Measurements from ENCODE around the gene RAB18.

Gene RAB18

GRCh38 chr10:27506280-27506679 is 2.2 kb downstream of the RAB18 start:
- TF ChIP-seq, protein P1, sequence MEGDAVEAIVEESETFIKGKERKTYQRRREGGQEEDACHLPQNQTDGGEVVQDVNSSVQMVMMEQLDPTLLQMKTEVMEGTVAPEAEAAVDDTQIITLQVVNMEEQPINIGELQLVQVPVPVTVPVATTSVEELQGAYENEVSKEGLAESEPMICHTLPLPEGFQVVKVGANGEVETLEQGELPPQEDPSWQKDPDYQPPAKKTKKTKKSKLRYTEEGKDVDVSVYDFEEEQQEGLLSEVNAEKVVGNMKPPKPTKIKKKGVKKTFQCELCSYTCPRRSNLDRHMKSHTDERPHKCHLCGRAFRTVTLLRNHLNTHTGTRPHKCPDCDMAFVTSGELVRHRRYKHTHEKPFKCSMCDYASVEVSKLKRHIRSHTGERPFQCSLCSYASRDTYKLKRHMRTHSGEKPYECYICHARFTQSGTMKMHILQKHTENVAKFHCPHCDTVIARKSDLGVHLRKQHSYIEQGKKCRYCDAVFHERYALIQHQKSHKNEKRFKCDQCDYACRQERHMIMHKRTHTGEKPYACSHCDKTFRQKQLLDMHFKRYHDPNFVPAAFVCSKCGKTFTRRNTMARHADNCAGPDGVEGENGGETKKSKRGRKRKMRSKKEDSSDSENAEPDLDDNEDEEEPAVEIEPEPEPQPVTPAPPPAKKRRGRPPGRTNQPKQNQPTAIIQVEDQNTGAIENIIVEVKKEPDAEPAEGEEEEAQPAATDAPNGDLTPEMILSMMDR (IDR thresholded peaks at IDR 0.05; ENCODE audit: low read depth, low read length, poor library complexity, severe bottlenecking): no peak
- no peak for TF ChIP-seq EZH2phosphoT487 (IDR thresholded peaks at IDR 0.05; ENCODE audit: borderline replicate concordance, low read length)
- Histone ChIP-seq H3K9me3 (ENCODE audit: control insufficient read depth, insufficient read depth, low read length) (peaks cover 2% of the 10 kb centered on the region; the same call in 1 of the 2 replicates), H3K27ac (ENCODE audit: low read depth, low read length) (no peak overlapping the region), H3K9me2 (replicated peaks; ENCODE audit: control insufficient read depth, low read length) (no peaks in the 10 kb centered on the region), H3K4me1 (ENCODE audit: control insufficient read depth, low read length) (peaks cover 12% of the 10 kb centered on the region), H3K36me3 (ENCODE audit: control insufficient read depth, low read length) (peaks cover 30% of the 10 kb centered on the region), H3K27me3 (ENCODE audit: control insufficient read depth, low read length) (no peaks in the 10 kb centered on the region), H4K20me1 (ENCODE audit: control insufficient read depth, insufficient read depth, low read depth, low read length) (peaks cover 3% of the 10 kb centered on the region; the same call in 1 of the 2 replicates), H3K4me3 (ENCODE audit: low read length) (no peak overlapping the region), H3K4me2 (ENCODE audit: low read length) (peak overlapping the region; percentile 44; the same call in 1 of the 2 replicates), H3F3A (ENCODE audit: control insufficient read depth, insufficient read depth) (no peaks in the 10 kb centered on the region), H3K79me2 (ENCODE audit: control insufficient read depth, low read length) (peaks cover 63% of the 10 kb centered on the region)

DNA sequence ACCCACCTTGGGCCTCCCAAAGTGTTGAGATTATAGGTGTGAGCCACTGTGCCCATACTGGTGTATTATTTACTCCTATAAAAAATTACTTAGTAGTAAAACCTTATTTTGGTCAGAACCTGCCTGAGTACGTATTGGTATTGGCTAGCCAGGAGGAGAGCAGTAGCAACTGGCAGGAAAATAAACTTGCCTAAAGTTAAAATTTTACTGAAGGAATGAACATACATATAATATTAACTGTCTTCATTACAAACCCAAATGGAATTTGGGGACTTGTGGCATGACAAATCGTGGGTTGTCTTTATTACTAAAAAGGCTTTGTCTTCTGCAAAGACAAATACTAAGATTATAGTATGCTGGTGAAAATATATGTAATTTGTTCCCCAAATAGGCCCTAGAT is 8.4 kb downstream of the RAB18 start:
- peaks cover 75% of the 10 kb centered on the region for H3K79me2 ChIP-seq (ENCODE audit: control insufficient read depth, low read length)
- peaks cover 3% of the 10 kb centered on the region for H4K20me1 ChIP-seq (ENCODE audit: control insufficient read depth, insufficient read depth, low read depth, low read length)
- H3K9me2 ChIP-seq (replicated peaks; ENCODE audit: control insufficient read depth, low read length): no peaks in the 10 kb centered on the region
- no peak for TF ChIP-seq EZH2phosphoT487 (IDR thresholded peaks at IDR 0.05; ENCODE audit: borderline replicate concordance, low read length)
- TF ChIP-seq, protein P1 (IDR thresholded peaks at IDR 0.05; ENCODE audit: low read depth, low read length, poor library complexity, severe bottlenecking): no peak
- peaks cover 50% of the 10 kb centered on the region for H3K36me3 ChIP-seq (ENCODE audit: control insufficient read depth, low read length)
- H3K27me3 ChIP-seq (ENCODE audit: control insufficient read depth, low read length): no peaks in the 10 kb centered on the region
- no peak overlapping the region for H3K4me3 ChIP-seq (ENCODE audit: low read length)
- H3K9me3 ChIP-seq (ENCODE audit: control insufficient read depth, insufficient read depth, low read length): no peaks in the 10 kb centered on the region
- H3K4me2 ChIP-seq (ENCODE audit: low read length): no peak overlapping the region
- no peaks in the 10 kb centered on the region for H3K4me1 ChIP-seq (ENCODE audit: control insufficient read depth, low read length)
- no peak overlapping the region for H3K27ac ChIP-seq (ENCODE audit: low read depth, low read length)
- no peaks in the 10 kb centered on the region for H3F3A ChIP-seq (ENCODE audit: control insufficient read depth, insufficient read depth)

DNA sequence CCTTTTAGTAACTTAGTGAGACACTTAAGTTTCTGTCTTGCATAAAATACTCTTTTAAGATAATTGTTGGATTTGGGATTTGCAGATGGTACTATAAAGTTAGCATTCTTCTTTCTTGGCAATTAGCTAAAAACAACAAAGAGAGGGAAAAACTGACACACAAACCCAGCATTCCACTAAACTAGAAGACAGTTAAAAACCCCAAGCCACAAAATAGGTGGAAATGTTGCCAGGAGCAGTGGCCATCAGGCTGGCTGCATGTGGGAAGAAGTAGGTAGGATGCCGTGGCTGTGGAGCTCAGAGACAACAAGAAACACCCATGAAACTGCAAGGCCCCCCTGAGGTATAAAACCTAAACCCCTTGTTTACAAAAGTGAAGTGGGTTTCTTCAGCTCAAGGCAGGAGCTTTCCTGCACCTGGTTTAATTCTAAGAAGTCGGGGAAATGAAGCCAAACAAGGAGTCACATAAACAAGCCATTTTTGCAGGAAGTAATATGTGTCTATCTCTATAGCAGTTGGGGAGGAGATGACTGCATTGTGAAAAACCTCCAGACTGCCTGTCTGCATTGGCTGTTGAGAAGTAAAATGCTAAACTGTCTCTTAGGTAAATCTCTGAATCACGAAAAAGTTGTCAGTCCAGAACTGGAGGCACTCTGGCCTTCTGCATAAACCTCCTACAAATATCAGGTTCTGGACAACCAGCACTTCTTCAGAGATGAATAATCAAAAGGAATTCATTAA is 9.5 kb downstream of the RAB18 start:
- peaks cover 76% of the 10 kb centered on the region for H3K79me2 ChIP-seq (ENCODE audit: control insufficient read depth, low read length)
- H3K4me3 ChIP-seq (ENCODE audit: low read length): no peak overlapping the region
- H3K4me1 ChIP-seq (ENCODE audit: control insufficient read depth, low read length): no peaks in the 10 kb centered on the region
- no peaks in the 10 kb centered on the region for H3F3A ChIP-seq (ENCODE audit: control insufficient read depth, insufficient read depth)
- no peaks in the 10 kb centered on the region for H3K27me3 ChIP-seq (ENCODE audit: control insufficient read depth, low read length)
- TF ChIP-seq, protein P1 (IDR thresholded peaks at IDR 0.05; ENCODE audit: low read depth, low read length, poor library complexity, severe bottlenecking): no peak
- no peak for TF ChIP-seq EZH2phosphoT487 (IDR thresholded peaks at IDR 0.05; ENCODE audit: borderline replicate concordance, low read length)
- H3K36me3 ChIP-seq (ENCODE audit: control insufficient read depth, low read length): peaks cover 53% of the 10 kb centered on the region
- H3K4me2 ChIP-seq (ENCODE audit: low read length): no peak overlapping the region
- H3K9me2 ChIP-seq (replicated peaks; ENCODE audit: control insufficient read depth, low read length): no peaks in the 10 kb centered on the region
- H4K20me1 ChIP-seq (ENCODE audit: control insufficient read depth, insufficient read depth, low read depth, low read length): peaks cover 3% of the 10 kb centered on the region
- H3K27ac ChIP-seq (ENCODE audit: low read depth, low read length): no peak overlapping the region
- no peaks in the 10 kb centered on the region for H3K9me3 ChIP-seq (ENCODE audit: control insufficient read depth, insufficient read depth, low read length)
